HepG2 (cell line): Measurements from ENCODE around the gene PIWIL4. TPM values are rescaled to one million over a fixed set of nuclear protein-coding genes. Genes with fewer than 3 reads are reported as not detected.
"Not testable (repeated sequence)": the region's sequence is repeated elsewhere in the genome, so short reads cannot be mapped to it uniquely, and the experiment has no call there.

Experiments used
- ATAC-seq: fragments of 200-7000 bp; cut with Tn5 transposase; 3 replicates; pipeline ENCODE4 v1.9.1; 2020; ENCODE audit warnings: mild to moderate bottlenecking, moderate library complexity
- BruUV-seq: library from RNA; stranded (reverse); fragments of 400-500 nt; replicated peaks from 2 replicates; lab custom pipeline; 2021; lab: Mats Ljungman, UMichigan
- CTCF ChIA-PET: fragments of 300-600 bp; formaldehyde crosslinking; extraction: SDS; loops from one replicate; lab custom pipeline; 2021; ENCODE audit warnings: low total read pairs, inconsistent platforms, low intra/inter-chr PET ratio; lab: Yijun Ruan, JAX
- POLR2A ChIA-PET: fragments of 350-600 bp; sonication (Branson Sonifier 250); formaldehyde crosslinking; loops from one replicate; lab custom pipeline; 2020; ENCODE audit warnings: antibody characterized with exemption, inconsistent platforms; lab: Yijun Ruan, JAX
- DNase-seq: peaks from one replicate; pipeline ENCODE4 v3.0.0-alpha.2; 2015; ENCODE audit warnings: low spot score
- FAIRE-seq: peaks from 3 replicates; lab custom pipeline; 2011; peaks lifted over from hg19 to GRCh38; lab: Jason Lieb, UNC
- H2AFZ ChIP-seq: one replicate; pipeline ENCODE4 v1.6.1; 2011; ENCODE audit warnings: low read length, inconsistent platforms
- H3K27ac ChIP-seq: fragments of 300-600 bp; 3 replicates; pipeline ENCODE4 v1.8.0; 2011; ENCODE audit warnings: mixed run types, mild to moderate bottlenecking, mixed read lengths, low read length, inconsistent platforms; ENCODE audit not compliant: insufficient read depth; ENCODE audit errors: extremely low read length
- H3K27me3 ChIP-seq, 2 experiments: fragments of 200-600 bp in 1 of 2; 2 replicates in 1 of 2; 3 replicates in 1 of 2; pipeline versions ENCODE4 v1.6.0 to v1.8.0; 2011; ENCODE audit warnings: low read length in 2 of 2, mild to moderate bottlenecking in 2 of 2, moderate library complexity in 2 of 2, inconsistent platforms in 1 of 2; ENCODE audit not compliant: insufficient read depth in 2 of 2, control insufficient read depth in 1 of 2
- H3K36me3 ChIP-seq, 2 experiments: fragments of 200-600 bp in 1 of 2; replicated peaks in 1 of 2; 2 replicates in 1 of 2; 3 replicates in 1 of 2; pipeline versions ENCODE4 v1.5.1 to v1.8.0; 2011; ENCODE audit warnings: low read length in 2 of 2, inconsistent platforms in 1 of 2; ENCODE audit not compliant: insufficient read depth in 2 of 2, control insufficient read depth in 1 of 2
- H3K4me1 ChIP-seq: 2 replicates; pipeline ENCODE4 v1.5.1; 2012; ENCODE audit warnings: low read length, inconsistent platforms; ENCODE audit not compliant: insufficient read depth
- H3K4me2 ChIP-seq: 2 replicates; pipeline ENCODE4 v1.6.0; 2011; ENCODE audit warnings: low read depth, low read length, inconsistent platforms
- H3K4me3 ChIP-seq, 3 experiments: fragments of 200-600 bp in 1 of 3; sonication (generic), shearing (Covaris generic) in 1 of 3; replicated peaks in 1 of 3; 2 replicates each; pipeline ENCODE4 v1.5.1; 2011 to 2016; ENCODE audit warnings: low read length in 3 of 3, inconsistent platforms in 2 of 3, low read depth in 2 of 3, mild to moderate bottlenecking in 2 of 3, control low read depth in 1 of 3, mixed read lengths in 1 of 3; ENCODE audit not compliant: insufficient read depth in 1 of 3
- H3K79me2 ChIP-seq: one replicate; pipeline ENCODE4 v1.6.1; 2011; ENCODE audit warnings: low read length, inconsistent platforms; ENCODE audit not compliant: insufficient read depth
- H3K9ac ChIP-seq: 2 replicates; pipeline ENCODE4 v1.6.0; 2011; ENCODE audit warnings: mild to moderate bottlenecking, low read depth, low read length, inconsistent platforms; ENCODE audit not compliant: insufficient read depth
- H3K9me3 ChIP-seq: 2 replicates; pipeline ENCODE4 v1.5.1; 2012; ENCODE audit warnings: mild to moderate bottlenecking, low read length
- H4K20me1 ChIP-seq: 2 replicates; pipeline ENCODE4 v1.6.0; 2011; ENCODE audit warnings: inconsistent platforms, mild to moderate bottlenecking, low read length, moderate library complexity; ENCODE audit not compliant: insufficient read depth
- ARID3A ChIP-seq: IDR thresholded peaks from 2 replicates; pipeline ENCODE4 v1.6.1; 2012; ENCODE audit warnings: low read depth, low read length, improper control_type of control experiment
- HDAC6 ChIP-seq: fragments of 200-600 bp; sonication (generic); IDR thresholded peaks from 2 replicates; pipeline ENCODE4 v1.7.0; 2017; ENCODE audit warnings: mild to moderate bottlenecking, antibody characterized with exemption, low read length, low read depth
- HOXA3 ChIP-seq: sonication (generic); formaldehyde crosslinking; IDR thresholded peaks from 2 replicates; pipeline ENCODE4 v1.5.0; 2020; ENCODE audit warnings: missing genetic modification reagents
- JUND ChIP-seq: sonication (generic); formaldehyde crosslinking; IDR thresholded peaks from 2 replicates; pipeline ENCODE4 v1.8.0; 2022; ENCODE audit warnings: mild to moderate bottlenecking, missing genetic modification reagents
- NFRKB ChIP-seq: fragments of 450-650 bp; IDR thresholded peaks from 2 replicates; pipeline ENCODE4 v1.6.1; 2017
- ONECUT2 ChIP-seq: sonication (generic); formaldehyde crosslinking; IDR thresholded peaks from 2 replicates; pipeline ENCODE4 v1.4.0; 2020; ENCODE audit warnings: missing genetic modification reagents
- PRDM4 ChIP-seq: sonication (generic); formaldehyde crosslinking; IDR thresholded peaks from 2 replicates; pipeline ENCODE4 v1.9.0; 2021; ENCODE audit warnings: missing genetic modification reagents, borderline replicate concordance
- SOX5 ChIP-seq: IDR thresholded peaks from 2 replicates; pipeline ENCODE4 v1.6.1; 2016; ENCODE audit warnings: borderline replicate concordance
- SRSF1 ChIP-seq: fragments of 200-400 bp; formaldehyde crosslinking; optimal IDR thresholded peaks from 2 replicates; pipeline ENCODE3; 2017; ENCODE audit warnings: mild to moderate bottlenecking, low read depth, low read length, moderate library complexity
- TMF1 ChIP-seq: sonication (generic); formaldehyde crosslinking; IDR thresholded peaks from 2 replicates; pipeline ENCODE4 v1.8.1; 2022; ENCODE audit warnings: low read depth, missing genetic modification reagents
- YEATS2 ChIP-seq: sonication (generic); formaldehyde crosslinking; IDR thresholded peaks from 2 replicates; pipeline ENCODE4 v1.4.0; 2020; ENCODE audit warnings: missing genetic modification reagents, borderline replicate concordance
- ZNF12 ChIP-seq: sonication (generic); formaldehyde crosslinking; IDR thresholded peaks from 2 replicates; pipeline ENCODE4 v1.5.0; 2020; ENCODE audit warnings: missing genetic modification reagents
- ZNF44 ChIP-seq: sonication (generic); formaldehyde crosslinking; IDR thresholded peaks from 2 replicates; pipeline ENCODE4 v1.5.1; 2020; ENCODE audit warnings: mild to moderate bottlenecking, missing genetic modification reagents
- ZNF749 ChIP-seq: sonication (generic); formaldehyde crosslinking; IDR thresholded peaks from 2 replicates; pipeline ENCODE4 v1.8.0; 2022; ENCODE audit warnings: mild to moderate bottlenecking, missing genetic modification reagents, moderate library complexity, borderline replicate concordance
- WGBS: methylation state at CpG from one replicate; pipeline ENCODE4 v1.1.6; 2017; ENCODE audit warnings: low lambda C conversion rate; 5-methylcytosine and 5-hydroxymethylcytosine counted together
- in situ Hi-C: cut with HindIII; loops from 2 replicates; pipeline ENCODE4 v1.10.0; 2017; ENCODE audit warnings: low pct_unique_long_range_greater_than_20kb; ENCODE audit not compliant: extremely low pct_ligation_motif_present
- intact Hi-C: fragments of 100-400 bp; cut with micrococcal nuclease; formaldehyde crosslinking; loops from one replicate; pipeline ENCODE4 v1.10.0; 2022; ENCODE audit not compliant: unreplicated experiment
- polyA plus RNA-seq, 8 experiments: library from polyadenylated mRNA; depleted of rRNA in 3 of 8; stranded (reverse) in 7 of 8; unstranded in 1 of 8; fragments of >200 nt; fragmentation: Illumina TruSeq in 4 of 8; extraction: Trizol in 4 of 8; gene quantifications; 2 replicates each; pipeline versions ENCODE4 v1.2.1 to v1.2.3, GENCODE V29; 2011 to 2016; ENCODE audit warnings: low read depth in 4 of 8, missing spikeins in 1 of 8, mixed read lengths in 1 of 8; ENCODE audit not compliant: insufficient read depth in 1 of 8
- total RNA-seq, 5 experiments: library from RNA; depleted of rRNA; stranded (reverse); fragments of >200 nt; fragmentation: Illumina TruSeq; extraction: Trizol; gene quantifications; 2 replicates each; pipeline ENCODE4 v1.2.3, GENCODE V29; 2016; ENCODE audit warnings: low read depth in 1 of 5

The PIWIL4 gene
- total and polyA plus RNA-seq, 2 of the 13 experiments (the other 11 are each of a cell fraction or from before 2014, with no cell fraction given) = 0.08 TPM; not detected in 1

- no peak for TF ChIP-seq NFRKB
These were observed 74.1 kb downstream of the PIWIL4 start (continued) for GRCh38 chr11:94641167-94641761.

GRCh38 chr11:94643186-94643585 is 76.0 kb downstream of the PIWIL4 start:
- in situ Hi-C loops = loop anchor here (25.0 kb wide), 1 partner anchor 1119 kb away; no protein-coding TSS in a partner anchor
- H3K9ac ChIP-seq, H3K36me3 ChIP-seq, ATAC-seq, DNase-seq, H3K9me3 ChIP-seq, H4K20me1 ChIP-seq, CTCF ChIA-PET, intact Hi-C loops, POLR2A ChIA-PET, H3K4me3 ChIP-seq, BruUV-seq, H3K4me2 ChIP-seq, FAIRE-seq, H3K27me3 ChIP-seq, H2AFZ ChIP-seq, H3K4me1 ChIP-seq, H3K79me2 ChIP-seq, H3K27ac ChIP-seq: not testable (repeated sequence)
- WGBS = 47% methylated on average over 7 of the region's 8 CpGs

GRCh38 chr11:94647926-94648325 is 80.8 kb downstream of the PIWIL4 start:
- ChIA-PET POLR2A (no interaction called here), CTCF (no interaction called here)
- ATAC-seq (no peak), FAIRE-seq (no peak), DNase-seq (no peak)
- Histone ChIP-seq H3K79me2 (no peaks in the 10 kb centered on the region), H3K9ac (no peak overlapping the region), H4K20me1 (no peaks in the 10 kb centered on the region), H2AFZ (no peak overlapping the region), H3K4me2 (no peak overlapping the region), H3K27ac (no peak overlapping the region), H3K9me3 (no peaks in the 10 kb centered on the region), H3K27me3 (no peaks in the 10 kb centered on the region), H3K36me3 (no peaks in the 10 kb centered on the region), H3K4me3 (no peak overlapping the region), H3K4me1 (no peaks in the 10 kb centered on the region)
- in situ Hi-C loops = loop anchor here (25.0 kb wide), 1 partner anchor 1114 kb away; no protein-coding TSS in a partner anchor
- WGBS = 0% methylated on average over 3 of the region's 3 CpGs
- intact Hi-C loops = no loop called here
- BruUV-seq = no TSS peak
- TF ChIP-seq YEATS2 (CRISPR knock-in tag) = no peak
- no peak for TF ChIP-seq HOXA3
- TF ChIP-seq ZNF749 (CRISPR knock-in tag) = no peak
- no peak for TF ChIP-seq HDAC6
- TF ChIP-seq TMF1 (CRISPR knock-in tag) = no peak
- TF ChIP-seq SRSF1 = no peak
- no peak for TF ChIP-seq ZNF12 (CRISPR knock-in tag)
- TF ChIP-seq PRDM4 (CRISPR knock-in tag) = no peak
- TF ChIP-seq JUND (CRISPR knock-in tag) = no peak
- TF ChIP-seq SOX5 = no peak
- TF ChIP-seq ZNF44 = no peak
- TF ChIP-seq ONECUT2 = no peak
- no peak for TF ChIP-seq ARID3A
